Neuronal stem cell (in vitro differentiated cells): ENCODE measurements around the gene OMP.

ENCODE experiments used
- DNase-seq: peaks from one replicate; pipeline ENCODE4 v3.0.0-alpha.2; 2013; ENCODE audit warnings: low spot score
- H2AFZ ChIP-seq: one replicate; pipeline ENCODE4 v1.6.1; 2013; ENCODE audit warnings: mild to moderate bottlenecking, low read length, inconsistent platforms
- H2AK5ac ChIP-seq: 2 replicates; pipeline ENCODE4 v1.6.1; 2013; ENCODE audit warnings: low read depth, mild to moderate bottlenecking, inconsistent platforms, low read length, moderate library complexity, mixed read lengths
- H2BK120ac ChIP-seq: 2 replicates; pipeline ENCODE4 v1.6.1; 2013; ENCODE audit warnings: low read depth, mild to moderate bottlenecking, inconsistent platforms, low read length, moderate library complexity, mixed read lengths
- H2BK12ac ChIP-seq: one replicate; pipeline ENCODE4 v1.6.1; 2013; ENCODE audit warnings: low read length, inconsistent platforms
- H2BK15ac ChIP-seq: 2 replicates; pipeline ENCODE4 v1.6.1; 2013; ENCODE audit warnings: mild to moderate bottlenecking, low read length, inconsistent platforms, mixed read lengths
- H2BK5ac ChIP-seq: one replicate; pipeline ENCODE4 v1.6.1; 2013; ENCODE audit warnings: inconsistent platforms, mild to moderate bottlenecking, low read length, moderate library complexity
- H3K14ac ChIP-seq: one replicate; pipeline ENCODE4 v1.6.1; 2013; ENCODE audit warnings: low read length, inconsistent platforms
- H3K18ac ChIP-seq: 2 replicates; pipeline ENCODE4 v1.6.1; 2013; ENCODE audit warnings: low read length, inconsistent platforms
- H3K23ac ChIP-seq: 2 replicates; pipeline ENCODE4 v1.6.1; 2013; ENCODE audit warnings: low read depth, mild to moderate bottlenecking, mixed read lengths, low read length, inconsistent platforms; ENCODE audit not compliant: poor library complexity
- H3K27ac ChIP-seq: replicated peaks from 3 replicates; pipeline ENCODE4 v1.5.1; 2013; ENCODE audit warnings: low read length, inconsistent platforms
- H3K27me3 ChIP-seq, 3 experiments: 2 replicates each; pipeline ENCODE4 v1.6.1; 2013; ENCODE audit warnings: low read length in 3 of 3, mild to moderate bottlenecking in 2 of 3, inconsistent platforms in 1 of 3, low read depth in 1 of 3, mixed read lengths in 1 of 3, moderate library complexity in 1 of 3; ENCODE audit not compliant: control insufficient read depth in 3 of 3, insufficient read depth in 3 of 3
- H3K36me3 ChIP-seq, 2 donors: replicated peaks in 1 of 2; 2 replicates each; pipeline ENCODE4 v1.6.1; 2013; ENCODE audit warnings: low read length in 2 of 2; ENCODE audit not compliant: control insufficient read depth in 2 of 2, insufficient read depth in 2 of 2
- H3K4ac ChIP-seq: 2 replicates; pipeline ENCODE4 v1.6.1; 2013; ENCODE audit warnings: inconsistent platforms, mild to moderate bottlenecking, low read length, moderate library complexity
- H3K4me1 ChIP-seq, 2 donors: 1 replicate in 1 of 2; 2 replicates in 1 of 2; pipeline ENCODE4 v1.6.1; 2013; ENCODE audit warnings: low read length in 2 of 2, low read depth in 1 of 2; ENCODE audit not compliant: control insufficient read depth in 2 of 2, insufficient read depth in 1 of 2
- H3K4me2 ChIP-seq: one replicate; pipeline ENCODE4 v1.6.1; 2013; ENCODE audit warnings: mild to moderate bottlenecking, low read length, inconsistent platforms; ENCODE audit not compliant: insufficient read depth, poor library complexity, severe bottlenecking
- H3K4me3 ChIP-seq, 2 donors: 2 replicates each; pipeline ENCODE4 v1.5.1; 2013; ENCODE audit warnings: low read length in 2 of 2, mild to moderate bottlenecking in 2 of 2, inconsistent platforms in 1 of 2, moderate library complexity in 1 of 2
- H3K79me1 ChIP-seq: one replicate; pipeline ENCODE4 v1.6.1; 2013; ENCODE audit warnings: low read depth, mild to moderate bottlenecking, inconsistent platforms, low read length, moderate library complexity
- H3K9ac ChIP-seq: one replicate; pipeline ENCODE4 v1.6.1; 2013; ENCODE audit warnings: mild to moderate bottlenecking, low read depth, low read length, inconsistent platforms; ENCODE audit not compliant: poor library complexity
- H3K9me3 ChIP-seq, 2 donors: replicated peaks in 1 of 2; 2 replicates each; pipeline versions ENCODE3 to v1.6.1; 2013; ENCODE audit warnings: low read length in 2 of 2, mild to moderate bottlenecking in 2 of 2, inconsistent platforms in 1 of 2, low read depth in 1 of 2, mixed read lengths in 1 of 2, moderate library complexity in 1 of 2; ENCODE audit not compliant: control insufficient read depth in 2 of 2, insufficient read depth in 1 of 2
- H4K8ac ChIP-seq: one replicate; pipeline ENCODE4 v1.6.1; 2013; ENCODE audit warnings: low read depth, mild to moderate bottlenecking, inconsistent platforms, low read length, moderate library complexity
- H4K91ac ChIP-seq: one replicate; pipeline ENCODE4 v1.6.1; 2013; ENCODE audit warnings: low read length, low read depth, mild to moderate bottlenecking, inconsistent platforms; ENCODE audit not compliant: poor library complexity
- whole genome bisulfite sequencing, 2 donors: extraction: QIAGEN DNeasy Blood & Tissue Kit; methylation state at CpG; one replicate each; pipeline ENCODE4 v1.1.7; 2013; ENCODE audit warnings: missing lambda C conversion rate in 2 of 2, mixed read lengths in 1 of 2; ENCODE audit not compliant: insufficient read length in 2 of 2, insufficient replicate concordance in 1 of 2; ENCODE audit errors: extremely low coverage in 2 of 2; 5-methylcytosine and 5-hydroxymethylcytosine counted together

The OMP gene

DNA sequence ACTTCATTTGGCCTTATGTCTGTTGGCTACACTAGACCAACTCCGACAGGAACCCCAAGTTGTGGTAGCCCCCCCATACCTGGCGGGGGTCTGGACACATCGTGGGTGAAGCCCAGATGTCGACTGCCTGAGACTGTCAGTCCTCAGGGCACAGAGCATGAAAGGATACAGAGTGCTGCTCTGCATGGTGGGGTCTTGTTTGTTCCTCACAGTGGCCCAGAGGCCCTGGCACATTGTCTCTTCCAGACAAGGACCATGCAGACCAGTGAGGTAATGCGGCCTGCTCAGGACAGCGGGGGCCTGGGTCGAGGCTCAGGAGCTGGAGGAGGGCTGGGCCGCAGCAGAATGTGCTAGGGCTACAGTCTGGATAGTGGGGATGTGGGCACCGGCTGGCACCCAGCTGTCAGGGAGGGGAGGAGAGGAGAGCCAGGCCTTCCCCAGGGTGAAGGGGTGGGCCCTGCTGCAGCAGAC lies 21.2 kb upstream of the OMP start:
- no peaks in the 10 kb centered on the region for H3K79me1 ChIP-seq
- no peak overlapping the region for H2BK120ac ChIP-seq
- peak overlapping the region; percentile 90 for H2AK5ac ChIP-seq
- H2BK15ac ChIP-seq: peak overlapping the region; percentile 62
- no peak overlapping the region for H4K91ac ChIP-seq
- H3K23ac ChIP-seq: peak overlapping the region; percentile 67
- peak overlapping the region; percentile 60 for H3K9ac ChIP-seq
- H3K27ac ChIP-seq: no peak overlapping the region
- no peak for DNase-seq
- H2BK12ac ChIP-seq: peak overlapping the region; percentile 41
- H3K9me3 ChIP-seq: peaks cover 2 to 14% of the 10 kb centered on the region in 2 donors
- peak overlapping the region; percentile 71 for H3K14ac ChIP-seq
- H3K4ac ChIP-seq: no peak overlapping the region
- H3K36me3 ChIP-seq: peaks cover 0 to 37% of the 10 kb centered on the region in 2 donors
- H2BK5ac ChIP-seq: peak overlapping the region; percentile 39
- H3K27me3 ChIP-seq: peaks cover 0 to 1% (median 0%) of the 10 kb centered on the region in 3 experiments
- WGBS, 2 donors: no CpG with 5 or more reads among the region's 9 CpGs
- H3K4me1 ChIP-seq: peaks cover 0 to 5% of the 10 kb centered on the region in 2 donors
- H3K18ac ChIP-seq: peak overlapping the region; percentile 51
- no peak overlapping the region for H3K4me3 ChIP-seq
- no peak overlapping the region for H2AFZ ChIP-seq
- H4K8ac ChIP-seq: no peak overlapping the region
- H3K4me2 ChIP-seq: no peak overlapping the region

DNA sequence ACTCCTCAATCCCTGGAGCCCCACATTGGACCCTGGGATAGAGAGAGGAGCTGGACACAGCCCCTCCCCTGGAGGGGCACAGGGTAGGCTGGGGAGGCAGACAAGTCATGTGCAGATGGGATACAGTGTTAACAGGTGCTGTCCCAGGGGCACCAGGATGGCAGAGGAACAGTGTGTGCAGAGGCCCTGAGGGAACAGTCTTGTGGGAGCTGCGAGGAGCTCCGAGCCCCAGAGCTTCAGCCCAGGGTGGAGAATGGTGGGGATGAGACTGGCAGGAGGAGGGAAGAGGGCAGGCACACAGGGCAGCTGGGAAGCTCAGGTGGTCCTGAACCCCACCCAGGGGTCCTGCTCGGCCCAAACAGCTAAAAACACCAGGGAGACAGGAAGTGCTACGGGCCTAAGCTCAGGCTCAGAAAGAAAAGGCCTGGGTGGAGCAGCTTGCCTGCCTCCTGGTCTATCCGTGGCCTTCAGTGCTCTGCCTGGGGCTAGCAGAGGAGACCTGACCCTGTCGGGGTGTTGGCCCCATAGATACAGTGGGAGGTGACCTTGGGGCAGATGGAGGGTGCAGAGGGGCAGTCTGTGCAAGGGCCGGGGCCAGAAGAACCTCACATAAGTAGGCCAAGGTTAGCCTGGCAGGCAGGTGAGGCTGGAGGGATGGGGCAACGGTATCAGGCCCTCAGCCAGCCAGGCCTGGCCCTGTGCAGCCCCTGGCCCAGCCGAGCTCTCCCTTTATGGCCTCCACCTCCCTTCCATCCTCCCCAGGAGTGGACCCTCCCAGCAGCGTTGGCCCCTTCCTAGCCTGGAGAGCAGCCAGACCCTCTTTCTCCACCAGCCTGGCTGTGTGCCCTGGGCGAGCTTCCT lies 20.4 kb upstream of the OMP start:
- no CpG with 5 or more reads among the region's 11 CpGs for WGBS, 2 donors
- Histone ChIP-seq H3K4me1 (peaks cover 2 to 6% of the 10 kb centered on the region in 2 donors), H2AFZ (no peak overlapping the region), H2BK12ac (no peak overlapping the region), H3K79me1 (no peaks in the 10 kb centered on the region), H3K27ac (no peak overlapping the region), H3K18ac (peak overlapping the region; percentile 64), H3K4me2 (no peak overlapping the region), H3K9ac (peak overlapping the region; percentile 44), H2BK15ac (peak overlapping the region; percentile 96), H3K9me3 (peaks cover 2 to 14% of the 10 kb centered on the region in 2 donors), H2BK120ac (no peak overlapping the region), H2BK5ac (no peak overlapping the region), H4K8ac (no peak overlapping the region), H3K23ac (peak overlapping the region; percentile 31), H3K27me3 (peaks cover 0 to 1% (median 0%) of the 10 kb centered on the region in 3 experiments), H3K4me3 (no peak overlapping the region), H2AK5ac (peak overlapping the region; percentile 32), H3K36me3 (peaks cover 0 to 44% of the 10 kb centered on the region in 2 donors), H3K14ac (peak overlapping the region; percentile 79), H3K4ac (no peak overlapping the region), H4K91ac (peak overlapping the region; percentile 50)
- DNase-seq: no peak

DNA sequence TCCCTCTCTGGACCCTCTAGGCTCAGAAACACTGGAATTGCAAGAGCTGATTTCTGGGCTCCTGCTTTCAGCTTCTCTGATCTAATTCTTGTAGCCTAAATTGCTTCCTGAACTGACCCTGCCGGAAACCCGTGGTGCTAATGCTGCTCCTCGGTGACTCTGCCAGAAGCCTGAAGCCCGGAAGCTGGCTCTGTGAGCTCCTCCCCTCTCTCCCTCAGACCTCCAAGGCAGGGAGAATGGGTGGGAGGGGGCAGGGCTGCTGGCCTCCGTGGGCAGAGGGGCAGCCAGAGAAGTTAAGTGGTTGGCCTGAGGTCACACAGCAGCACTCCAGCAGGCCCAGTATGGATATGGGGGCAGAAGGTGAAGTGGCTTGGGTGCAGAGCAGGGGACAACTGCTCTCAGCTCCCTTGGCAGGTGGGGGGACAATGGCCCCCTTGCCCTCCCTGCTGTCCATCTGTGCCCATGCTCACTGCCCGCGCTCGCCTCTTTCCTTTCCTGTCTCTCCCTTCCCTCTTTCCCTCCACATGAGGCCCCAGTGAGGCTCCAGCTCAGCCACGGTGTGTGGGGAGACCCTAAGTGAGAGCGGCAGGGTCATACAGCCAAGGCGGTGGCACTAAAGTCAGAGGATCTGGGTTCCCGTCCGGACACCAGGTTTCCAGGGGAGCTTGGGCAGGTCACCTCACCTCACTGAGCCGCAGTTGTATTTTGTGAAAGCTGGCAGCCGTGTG lies 19.6 kb upstream of the OMP start:
- WGBS, 2 donors: no CpG with 5 or more reads among the region's 15 CpGs
- peak overlapping the region; percentile 63 for H2AK5ac ChIP-seq
- peak overlapping the region; percentile 47 for H3K14ac ChIP-seq
- H3K9me3 ChIP-seq: peaks cover 2 to 14% of the 10 kb centered on the region in 2 donors
- H4K91ac ChIP-seq: no peak overlapping the region
- no peak overlapping the region for H3K4me3 ChIP-seq
- no peak overlapping the region for H3K27ac ChIP-seq
- H2BK15ac ChIP-seq: no peak overlapping the region
- peak overlapping the region; percentile 53 for H3K9ac ChIP-seq
- H3K79me1 ChIP-seq: no peaks in the 10 kb centered on the region
- H3K4me1 ChIP-seq: peaks cover 2 to 6% of the 10 kb centered on the region in 2 donors
- H3K4me2 ChIP-seq: no peak overlapping the region
- no peak overlapping the region for H3K4ac ChIP-seq
- H2BK5ac ChIP-seq: no peak overlapping the region
- H3K36me3 ChIP-seq: peaks cover 0 to 52% of the 10 kb centered on the region in 2 donors
- H2BK120ac ChIP-seq: no peak overlapping the region
- DNase-seq: no peak
- peaks cover 0 to 1% (median 0%) of the 10 kb centered on the region in 3 experiments for H3K27me3 ChIP-seq
- no peak overlapping the region for H2BK12ac ChIP-seq
- H3K18ac ChIP-seq: no peak overlapping the region
- no peak overlapping the region for H2AFZ ChIP-seq
- peak overlapping the region; percentile 3 for H3K23ac ChIP-seq
- peak overlapping the region; percentile 45 for H4K8ac ChIP-seq
